CD4-positive, alpha-beta T cell treated with Interleukin-6 at 100 ng/mL for 8 hours (primary cell): Measurements from ENCODE around the gene EDN2.

Experiments
- DNase-seq: peaks from one replicate; pipeline ENCODE4 v3.0.0-alpha.2; 2020; ENCODE audit warnings: mixed read lengths, low spot score

The EDN2 gene

DNA sequence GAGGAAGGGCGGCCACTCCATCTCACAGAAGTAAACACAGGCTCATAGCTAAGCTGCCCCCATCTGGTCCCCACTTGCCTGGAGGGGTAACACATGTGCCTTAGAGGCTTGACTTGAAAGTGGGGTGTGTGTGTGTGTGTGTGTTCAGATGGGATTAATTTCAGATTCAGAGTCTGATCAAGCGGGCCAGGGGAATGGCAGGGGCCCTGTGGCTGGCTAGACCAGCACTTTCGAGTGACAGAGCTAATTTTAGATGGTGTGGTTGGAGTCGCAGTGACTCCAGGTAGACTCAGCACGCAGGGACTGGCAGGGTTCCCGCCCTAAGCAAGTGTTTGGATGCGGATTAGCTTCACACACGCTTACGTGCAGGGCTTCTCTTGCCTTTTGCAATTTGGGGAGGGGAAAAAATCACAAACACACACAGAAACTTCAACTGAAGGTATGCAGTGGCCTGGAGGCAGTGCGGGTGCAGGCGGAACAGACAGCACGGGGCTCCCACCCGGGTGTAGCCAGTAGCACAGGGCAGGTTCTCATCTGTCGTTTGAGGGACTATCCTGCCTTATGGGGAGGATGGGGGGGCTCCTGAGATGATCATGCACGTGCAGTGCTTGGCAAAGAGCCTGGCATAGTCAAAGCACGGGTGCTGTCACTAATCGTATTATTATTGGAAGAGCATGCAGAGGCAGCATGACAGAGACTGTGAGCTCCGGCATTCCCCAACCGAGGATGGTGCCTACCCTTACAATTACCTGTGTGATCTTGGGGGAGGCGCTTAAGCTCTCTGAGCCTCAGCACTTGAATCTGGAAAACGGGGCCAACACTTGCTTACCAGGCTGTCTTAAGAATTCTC, 1.3 kb downstream of the EDN2 start:
- no peak for DNase-seq

DNA sequence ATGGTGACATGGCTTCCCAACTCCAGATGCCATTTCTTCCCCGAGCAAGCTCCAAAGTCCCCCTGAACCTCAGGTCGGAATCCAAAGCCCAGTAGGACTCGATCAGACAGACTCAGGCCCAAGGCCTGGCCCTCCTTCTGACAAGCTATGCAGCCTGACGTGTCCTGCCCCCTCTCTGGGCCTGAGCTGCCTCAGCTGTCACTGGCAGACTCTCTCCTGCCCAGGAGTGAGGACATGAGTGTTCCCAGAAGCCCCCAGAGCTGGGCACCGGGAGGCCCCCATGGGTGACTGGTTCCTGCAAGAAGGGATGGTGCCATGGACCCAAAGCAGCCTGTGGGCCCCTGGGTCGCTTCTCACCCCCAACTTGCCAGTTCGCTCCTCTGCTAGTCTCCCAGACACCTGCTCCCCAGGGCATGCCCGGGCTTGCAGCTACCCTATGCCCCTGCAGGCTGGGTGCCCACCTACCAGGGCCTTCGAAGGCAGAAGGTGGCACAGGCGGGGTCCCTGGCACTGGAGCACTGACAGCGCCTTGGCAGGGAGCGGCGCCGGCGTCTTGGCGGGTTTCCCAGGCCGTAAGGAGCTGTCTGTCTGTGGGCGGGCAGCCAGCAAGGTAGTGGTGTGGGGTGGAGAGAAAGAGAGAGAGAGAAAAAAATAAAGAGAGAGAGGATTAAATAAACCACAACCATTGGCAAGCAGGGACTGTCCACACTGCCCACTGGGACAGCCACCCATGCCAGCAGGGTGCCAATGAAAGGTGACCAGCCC, 2.3 kb downstream of the EDN2 start:
- DNase-seq: no peak

DNA sequence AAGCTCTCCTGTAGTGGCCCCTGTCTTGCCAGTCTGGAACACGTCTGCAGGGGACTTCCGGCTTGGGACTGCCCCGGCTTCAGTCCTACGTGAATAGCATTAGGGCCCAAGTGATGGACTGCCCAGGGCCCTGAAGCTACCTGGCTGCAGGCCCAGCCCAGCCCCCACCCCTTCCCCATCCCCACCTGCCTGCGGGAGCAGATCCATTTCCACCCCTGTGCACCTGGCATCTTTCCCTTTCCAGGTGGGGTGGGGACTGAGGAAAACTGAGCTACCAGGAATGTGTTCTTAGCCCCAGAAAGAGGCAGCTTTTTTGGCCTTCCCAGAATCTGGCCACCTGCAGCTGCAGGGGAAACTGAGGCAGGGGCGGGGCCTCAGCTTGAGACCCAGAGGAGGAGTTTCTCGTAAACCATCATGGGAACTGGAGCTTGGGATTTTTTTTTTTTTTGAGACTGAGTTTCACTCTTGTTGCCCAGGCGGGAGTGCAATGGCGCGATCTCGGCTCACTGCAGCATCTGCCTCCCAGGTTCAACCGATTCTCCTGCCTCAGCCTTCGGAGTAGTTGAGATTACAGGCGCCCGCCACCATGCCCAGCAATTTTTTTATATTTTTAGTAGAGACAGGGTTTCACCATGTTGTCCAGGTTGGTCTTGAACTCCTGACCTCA, 3.2 kb downstream of the EDN2 start:
- no peak for DNase-seq

DNA sequence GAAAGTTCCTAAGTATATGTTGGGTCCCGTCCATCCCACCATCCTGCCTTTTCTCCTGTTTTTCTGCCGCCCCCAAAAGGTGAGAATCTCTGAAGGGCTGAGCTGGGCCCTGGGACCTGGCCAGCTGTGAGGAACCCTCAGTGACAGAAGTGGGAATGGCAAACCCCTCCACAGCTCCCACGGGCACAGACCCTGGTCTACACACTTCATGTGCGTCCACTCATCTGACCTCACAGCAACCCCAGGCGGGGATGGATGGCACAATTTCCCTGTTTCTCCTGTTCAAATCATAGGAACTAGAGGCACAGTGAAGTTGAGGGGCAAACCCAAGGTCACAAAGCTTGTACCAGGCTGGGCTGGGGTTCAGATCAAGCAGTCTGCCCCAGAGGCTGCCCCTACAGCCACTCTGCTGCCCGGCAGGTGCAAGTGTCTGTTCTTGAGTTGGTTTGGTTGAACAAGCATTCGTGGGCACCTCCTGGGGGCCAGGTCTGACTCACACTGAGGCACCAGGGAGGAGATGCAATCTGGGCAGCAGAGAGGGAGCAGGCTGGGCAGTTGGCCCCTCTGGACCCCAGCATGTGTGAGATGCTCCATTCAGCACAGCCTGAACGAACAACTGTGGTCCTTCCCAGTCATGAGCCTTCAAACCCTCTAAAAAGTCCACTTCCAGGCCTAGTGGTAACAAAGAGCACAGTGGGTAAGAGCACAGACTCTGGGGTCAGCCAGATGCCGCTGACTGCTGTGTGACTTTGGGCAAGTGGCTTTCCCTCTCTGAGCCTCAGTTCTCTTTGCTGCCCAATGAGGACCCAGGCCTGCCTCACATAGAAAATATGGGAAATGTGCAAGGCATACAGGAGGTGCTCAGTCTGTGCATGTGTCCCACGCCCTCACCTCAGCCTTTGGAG, 4.0 kb downstream of the EDN2 start:
- DNase-seq: no peak

DNA sequence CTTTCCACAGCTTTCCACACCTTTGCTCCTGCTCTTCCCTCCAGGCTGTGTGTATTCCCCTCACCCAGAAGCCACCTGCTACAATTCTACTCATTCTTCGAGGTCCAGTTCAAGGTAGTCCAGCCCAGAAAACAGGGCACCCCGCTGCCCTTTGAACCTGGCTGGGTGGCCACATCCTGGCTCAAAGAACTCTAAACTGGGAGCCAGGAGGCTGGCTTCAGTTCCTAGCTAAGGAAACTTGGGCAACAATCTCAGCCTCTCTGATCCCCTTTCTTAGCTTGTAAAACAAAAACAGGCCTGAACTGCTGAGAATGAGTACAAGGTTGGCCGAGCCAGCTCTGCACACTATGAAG, 4.7 kb downstream of the EDN2 start:
- DNase-seq: no peak

DNA sequence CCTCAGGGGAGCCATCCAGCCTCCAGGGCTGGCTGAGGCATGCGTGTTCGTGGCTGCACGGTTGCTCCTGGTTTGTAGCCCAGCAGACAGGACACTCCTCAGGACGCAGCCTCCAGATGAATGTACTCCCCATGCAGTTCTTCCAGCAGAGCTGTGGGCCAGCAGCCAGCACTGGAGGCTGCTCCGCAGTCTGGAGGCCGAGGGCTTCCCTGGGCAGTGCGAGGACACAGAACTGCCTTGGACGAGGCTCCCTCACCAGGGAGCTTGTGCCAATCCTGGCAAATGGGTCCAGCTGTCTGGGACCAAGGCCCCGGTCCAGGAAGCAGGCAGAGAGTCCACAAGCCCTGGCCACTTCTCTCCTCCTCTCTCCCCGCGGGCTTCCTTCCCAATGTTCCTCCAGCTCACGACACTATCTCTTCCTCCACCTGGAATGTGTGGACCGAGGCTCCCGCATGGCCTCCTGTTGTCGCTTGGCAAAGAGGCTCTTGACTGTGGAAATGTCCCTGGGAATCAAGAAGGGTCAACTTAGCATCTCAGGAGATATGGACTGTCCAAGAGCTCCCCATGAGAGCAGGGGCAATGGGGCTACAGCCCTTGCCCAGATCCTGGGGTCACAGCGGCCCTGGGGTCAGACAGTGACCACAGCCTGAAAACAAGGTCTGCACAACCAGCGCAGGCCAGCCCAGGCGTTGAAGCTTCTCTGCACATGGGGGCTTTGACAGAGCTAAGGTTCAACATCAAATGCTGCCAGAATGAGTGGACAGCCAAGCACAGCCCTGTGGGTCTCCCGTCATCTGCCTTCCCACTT, 5.3 kb downstream of the EDN2 start:
- DNase-seq: no peak

DNA sequence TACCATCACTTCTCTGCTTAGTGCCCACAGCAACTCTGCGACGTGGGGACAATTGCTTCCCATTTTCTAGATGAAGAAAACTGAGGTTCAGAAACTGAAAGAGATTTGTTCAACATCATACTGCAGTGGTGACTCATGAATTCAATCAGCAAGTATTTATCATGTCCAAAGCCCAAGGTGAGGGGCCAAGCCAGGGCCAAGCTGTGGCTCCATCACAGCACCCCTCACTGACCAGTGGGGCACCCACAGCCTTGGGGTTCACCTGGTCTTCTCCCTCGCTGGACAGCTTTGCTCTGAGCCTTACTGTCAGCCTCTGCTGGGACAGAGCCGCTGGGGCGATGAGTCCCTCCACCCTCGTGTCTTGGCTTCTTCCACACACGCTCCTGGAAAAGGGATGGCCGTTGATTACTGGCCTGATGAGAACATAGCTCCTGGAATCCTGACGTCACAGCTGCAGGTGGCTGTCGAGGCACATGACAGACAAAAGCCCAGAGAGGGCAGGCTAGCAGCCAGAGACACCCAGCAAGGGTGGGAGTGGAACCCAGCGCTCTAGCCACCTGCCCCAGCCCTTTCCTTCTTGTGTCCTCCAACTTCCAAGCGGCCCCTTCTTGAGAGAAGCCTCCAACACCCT, 6.2 kb downstream of the EDN2 start:
- DNase-seq: no peak

DNA sequence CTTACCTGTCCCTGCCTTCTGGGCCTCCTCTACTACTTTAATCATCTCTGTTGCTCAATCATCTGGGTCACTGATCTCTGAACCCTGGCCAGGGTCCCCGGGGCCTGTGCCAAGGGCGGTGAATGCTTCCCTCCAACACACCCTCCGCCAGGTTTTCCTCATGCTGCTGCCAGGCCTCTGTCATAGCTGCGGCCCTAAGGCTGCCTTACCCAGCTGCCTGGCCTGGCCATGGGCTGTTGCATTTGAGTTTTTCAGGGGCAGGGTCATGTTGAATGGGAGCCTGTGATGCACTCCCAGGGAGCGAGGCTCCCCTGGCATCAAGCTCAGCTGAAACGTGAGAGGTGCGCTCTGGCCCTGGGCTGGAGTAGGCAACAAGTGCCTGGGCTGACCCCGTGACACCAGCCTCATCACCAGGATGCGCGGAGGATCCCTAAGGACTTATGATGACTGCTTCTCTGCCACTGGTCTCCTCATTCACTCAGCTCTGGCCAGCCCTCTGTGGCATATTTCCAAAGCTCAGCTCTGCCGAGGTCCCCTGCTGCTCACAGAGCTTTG, 7.6 kb downstream of the EDN2 start:
- DNase-seq: no peak

DNA sequence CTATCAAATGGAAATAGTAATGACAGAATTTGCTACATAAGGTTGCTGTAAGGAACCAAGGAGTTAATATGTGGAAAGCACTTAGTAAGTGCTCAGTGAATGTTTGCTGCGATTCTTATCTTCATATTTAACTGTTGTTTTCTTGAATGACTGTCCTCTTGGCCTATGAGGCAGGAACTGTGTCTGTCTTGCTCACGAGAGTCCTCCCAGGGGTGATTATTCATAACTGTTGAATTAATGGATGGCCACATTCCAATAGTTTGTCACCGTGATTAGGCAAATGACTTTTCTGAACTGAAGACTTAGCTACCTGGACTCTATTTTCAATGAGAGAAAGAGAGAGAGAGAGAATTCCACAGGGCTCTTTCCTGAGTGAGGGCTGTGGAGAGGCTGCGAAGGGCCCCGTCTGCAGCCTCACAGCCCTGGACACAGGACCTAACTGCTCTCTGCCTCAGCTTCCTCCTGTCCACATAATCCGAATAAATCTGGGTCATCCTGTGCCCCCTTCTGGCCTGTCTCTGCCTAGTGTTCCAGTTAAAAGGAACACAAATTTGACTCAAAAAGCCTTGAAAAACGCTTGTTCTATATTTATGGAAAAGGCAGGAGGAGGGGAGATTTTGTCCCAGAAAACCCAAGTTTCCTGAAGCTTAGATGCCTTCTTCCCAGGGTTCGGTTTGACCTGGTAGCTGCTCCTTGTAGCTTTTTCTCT, 8.5 kb downstream of the EDN2 start:
- DNase-seq: no peak

DNA sequence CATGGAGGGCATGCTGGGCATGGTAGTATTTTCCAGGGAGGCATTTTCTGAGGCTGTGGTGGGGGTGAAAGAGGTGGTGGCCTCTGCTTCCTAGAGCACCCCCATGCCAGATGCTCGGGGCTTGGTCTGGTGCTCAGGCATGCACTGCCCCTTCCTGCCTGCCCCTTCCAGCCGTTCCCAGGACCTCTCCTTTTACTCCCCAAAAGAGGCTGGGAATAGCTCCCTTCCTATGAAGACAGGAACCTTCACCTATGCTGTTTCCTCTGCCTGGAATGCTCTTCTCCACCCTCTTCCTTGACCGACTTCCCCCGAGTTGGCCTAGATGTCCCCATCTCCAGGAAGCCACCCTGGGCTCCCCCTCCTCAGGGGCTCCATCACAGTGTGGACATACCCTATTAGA, 9.1 kb downstream of the EDN2 start:
- DNase-seq: no peak

DNA sequence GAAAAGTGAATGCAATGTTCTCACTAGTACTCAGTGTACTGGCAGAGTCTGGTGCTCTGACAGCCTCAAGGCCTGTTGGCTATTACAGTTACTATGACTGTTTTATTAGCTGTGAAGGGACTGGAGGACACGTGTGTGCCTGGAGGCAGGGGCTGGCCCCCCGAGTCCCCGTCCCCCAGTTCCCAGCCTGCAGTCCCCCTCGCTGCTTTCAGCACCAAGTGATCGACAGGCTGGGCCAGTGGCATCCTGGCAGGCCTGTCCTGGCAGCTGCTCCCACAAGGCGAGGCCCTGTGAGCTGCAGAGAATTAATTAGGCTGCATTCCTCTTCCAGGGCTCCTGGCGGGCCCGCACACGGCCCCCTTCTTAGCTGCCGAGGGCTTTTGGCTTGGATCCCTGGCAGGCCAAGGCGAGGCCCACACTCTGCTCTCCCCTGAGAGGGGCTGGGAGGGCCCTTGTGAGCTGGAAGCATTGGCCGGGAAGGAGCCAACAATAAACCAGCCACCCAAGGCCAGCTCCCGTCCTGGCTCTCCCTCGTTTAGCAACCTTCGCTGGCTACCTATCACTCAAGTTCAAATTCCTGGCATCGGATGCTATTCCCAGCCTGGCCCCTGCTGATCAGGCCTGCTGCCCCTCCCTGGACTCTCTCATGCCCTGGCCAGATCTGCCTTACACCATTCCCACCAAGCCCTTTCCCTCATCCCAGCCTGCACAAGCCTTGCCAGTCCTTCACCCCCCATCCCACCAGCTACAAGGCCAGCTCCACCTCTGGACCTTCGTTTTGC, 9.8 kb downstream of the EDN2 start:
- DNase-seq: no peak

DNA sequence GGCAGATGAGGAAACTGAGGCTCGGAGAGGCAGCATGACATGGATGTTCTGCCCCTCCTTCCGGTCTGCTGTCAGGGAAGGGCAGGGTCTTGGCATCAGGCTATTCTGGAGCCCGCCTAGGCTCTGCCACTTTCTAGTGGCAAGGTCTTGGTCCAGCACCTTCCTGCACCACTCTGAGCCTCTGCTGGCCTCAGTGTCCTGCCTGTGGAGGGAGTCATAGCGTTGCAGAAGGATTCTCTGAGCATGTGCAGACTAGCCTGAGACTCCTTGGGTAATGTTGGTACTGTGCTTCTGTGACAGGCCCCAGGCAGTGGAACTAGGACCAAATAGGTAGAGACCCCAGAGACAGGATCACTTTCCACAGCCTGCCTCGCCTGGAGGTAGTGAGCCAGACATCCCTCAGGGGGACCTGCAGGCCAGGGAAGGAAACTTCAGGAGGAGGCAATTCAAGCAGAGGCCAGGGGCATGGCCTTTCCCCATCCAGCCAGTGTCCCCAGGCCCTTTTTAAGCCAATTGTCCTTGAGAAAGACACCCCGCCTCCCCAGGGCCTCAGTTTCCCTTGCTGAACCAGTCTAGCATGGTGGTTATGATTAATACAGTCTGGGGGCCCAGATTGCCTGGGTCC, 10.6 kb downstream of the EDN2 start:
- no peak for DNase-seq

DNA sequence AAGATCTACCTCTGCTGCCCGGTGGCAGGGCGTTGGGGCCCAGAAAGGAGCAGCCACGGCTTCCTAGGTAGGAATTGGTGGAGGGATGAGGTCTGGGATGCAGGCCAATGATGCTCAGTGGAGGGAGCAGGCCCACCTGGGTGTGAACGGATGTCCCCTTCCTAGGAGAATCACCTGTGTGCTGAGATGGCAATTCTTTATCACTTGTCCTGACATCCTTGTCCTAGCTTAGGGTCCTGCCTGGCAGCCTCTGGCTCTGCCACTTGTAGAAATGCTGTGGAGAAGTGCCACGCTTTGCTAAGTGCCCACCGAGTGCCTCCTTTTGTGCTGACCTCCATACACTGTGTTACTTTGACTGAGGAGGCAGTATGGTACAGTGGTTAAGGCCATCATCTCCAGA, 12.8 kb downstream of the EDN2 start:
- DNase-seq: no peak

DNA sequence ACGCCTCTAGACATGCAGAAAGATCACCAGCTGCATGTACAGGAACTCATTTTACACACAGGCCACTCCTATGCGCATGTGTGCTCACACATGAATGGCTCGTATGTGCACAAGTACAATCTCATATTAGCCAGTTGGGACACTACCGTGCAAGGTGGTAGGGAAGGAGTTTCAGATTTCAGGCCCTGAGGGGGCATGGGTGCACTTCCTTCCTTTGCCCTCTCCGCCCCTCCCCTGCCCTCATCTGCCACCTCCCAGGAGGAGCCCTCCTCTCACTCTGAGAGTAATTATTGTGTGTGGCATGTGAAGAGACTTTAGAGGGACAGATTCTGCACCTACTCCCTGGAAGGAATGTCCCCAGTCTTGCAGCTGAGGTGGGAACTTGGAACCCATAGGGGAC, 14.8 kb downstream of the EDN2 start:
- no peak for DNase-seq

DNA sequence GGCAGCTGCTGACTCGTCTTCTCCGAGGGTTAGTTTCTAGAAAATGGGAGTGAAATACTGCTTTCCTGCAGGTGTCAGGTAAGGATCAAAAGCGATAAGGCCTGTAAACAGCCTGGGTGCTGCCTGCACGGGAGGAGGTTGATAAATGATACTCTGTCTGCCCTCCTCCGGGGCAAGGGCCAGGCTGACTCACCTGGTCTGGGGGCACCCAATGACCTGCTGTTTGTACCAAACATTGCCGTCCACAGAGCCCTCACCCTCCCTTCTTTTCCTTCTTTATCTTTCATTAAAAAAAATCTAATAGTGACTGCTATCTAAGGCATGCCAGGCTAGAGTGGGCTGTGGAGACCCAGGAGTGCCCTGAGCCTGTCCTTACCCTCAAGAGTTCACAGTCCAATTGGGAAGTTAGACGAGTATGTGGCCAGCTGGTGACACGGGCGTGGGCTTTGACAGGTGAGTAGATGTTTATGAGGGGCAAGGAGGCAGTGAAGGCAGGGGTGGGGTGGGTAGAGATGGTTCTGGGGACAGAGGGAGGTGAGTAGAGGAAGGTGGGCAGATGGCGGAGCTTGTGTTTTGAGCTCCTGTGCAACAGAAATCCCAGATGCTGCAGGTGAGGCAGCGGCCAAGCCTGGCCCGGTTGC, 16.2 kb downstream of the EDN2 start:
- DNase-seq: no peak

DNA sequence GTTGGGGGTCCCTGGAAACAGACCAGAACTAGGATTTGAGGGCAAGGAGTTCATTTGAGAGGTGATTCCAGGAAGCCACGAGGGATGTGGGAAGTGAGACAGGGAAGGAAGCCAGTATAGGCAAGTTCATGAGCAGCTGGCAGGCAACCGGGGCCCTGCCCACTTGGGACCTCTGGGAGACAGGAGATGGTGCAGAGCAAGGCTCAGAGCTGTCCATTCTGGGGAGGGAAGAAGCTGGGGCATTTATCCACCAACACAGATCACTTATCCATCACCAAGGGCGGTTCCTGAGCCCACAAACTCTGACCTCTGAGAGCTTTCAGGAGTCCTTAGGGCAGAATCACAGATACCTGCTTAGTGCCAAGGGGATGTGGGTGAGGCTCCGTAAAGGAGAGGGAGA, 16.8 kb downstream of the EDN2 start:
- no peak for DNase-seq

DNA sequence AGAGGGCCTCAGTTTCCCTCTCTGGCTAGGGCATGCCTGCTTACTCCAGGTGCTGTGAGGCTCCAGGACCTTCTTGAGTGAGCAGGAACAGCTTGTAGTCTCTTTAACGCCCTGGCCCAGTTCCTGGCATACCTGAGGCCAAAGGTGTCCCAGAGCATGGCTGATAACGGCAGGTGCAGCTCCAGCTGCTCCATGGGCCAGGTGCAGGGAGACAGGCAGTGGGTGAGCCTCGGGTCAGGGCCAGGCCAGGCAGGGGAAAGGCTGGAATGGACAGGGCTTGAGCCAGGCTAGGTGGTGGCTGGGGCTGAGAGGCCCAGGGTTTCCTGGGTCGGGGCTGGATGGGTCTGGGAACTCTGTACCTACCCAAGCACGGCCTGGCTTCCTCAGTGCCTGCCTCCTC, 18.3 kb downstream of the EDN2 start:
- DNase-seq: no peak

DNA sequence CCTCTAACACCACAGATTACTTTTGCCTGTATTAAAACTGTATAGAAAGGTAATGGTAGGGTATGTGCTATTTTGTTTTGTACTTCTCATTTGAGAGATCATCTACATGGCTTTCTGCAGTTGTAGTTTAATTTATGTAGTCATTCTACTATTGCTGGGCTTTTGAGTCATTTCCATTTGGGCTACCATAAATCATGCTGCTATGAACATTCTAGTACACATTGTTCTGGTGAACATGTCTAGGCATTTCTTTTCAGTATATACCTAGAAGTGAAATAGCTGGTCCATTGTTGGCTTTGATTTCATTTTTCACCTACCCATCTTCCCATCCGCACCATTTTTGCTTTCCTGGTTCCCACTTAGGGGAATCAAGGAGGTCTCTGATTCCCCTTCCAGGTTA, 18.7 kb downstream of the EDN2 start:
- no peak for DNase-seq
